Activated CD4-positive, alpha-beta T cell treated with anti-CD3 and anti-CD28 coated beads, Interleukin-10, Interleukin-2, amounts not matched to agents 100 ng/mL and 50 ng/mL, durations not matched to agents 16 hours and 8 hours (primary cell): ENCODE data around the gene CENPA.
"Not testable (repeated sequence)": the region's sequence is repeated elsewhere in the genome, so short reads cannot be mapped to it uniquely, and the experiment has no call there.

Experiments used
- DNase-seq: peaks from one replicate; pipeline ENCODE4 v3.0.0-alpha.2; 2020

CENPA gene

GRCh38 chr2:26785431-26786206 lies at the start of gene CENPA:
CENPA (plus strand) TSS chr2:26786056; CDS start chr2:26786197, 141 bp downstream.
- peak; percentile 99 for DNase-seq

- DNase-seq, result no peak
These were observed 48.6 kb upstream of the CENPA start for GRCh38 chr2:26737221-26737620.

- DNase-seq, result no peak
These were observed 47.4 kb upstream of the CENPA start for GRCh38 chr2:26738481-26738880.

GRCh38 chr2:26739514-26739913 lies 46.3 kb upstream of the CENPA start:
- DNase-seq, result no peak

GRCh38 chr2:26740346-26740745 lies 45.5 kb upstream of the CENPA start:
- DNase-seq, result no peak

- peak; percentile 30 for DNase-seq
These were observed 45.0 kb upstream of the CENPA start for GRCh38 chr2:26740890-26741302.

GRCh38 chr2:26742048-26742770 lies 43.6 kb upstream of the CENPA start:
- DNase-seq, result no peak

- DNase-seq, result no peak
These were observed 42.0 kb upstream of the CENPA start for GRCh38 chr2:26743852-26744251.

GRCh38 chr2:26744953-26745352 lies 40.9 kb upstream of the CENPA start:
- DNase-seq, result no peak

GRCh38 chr2:26745609-26746327 lies 40.1 kb upstream of the CENPA start:
- peak; percentile 80 for DNase-seq

GRCh38 chr2:26746934-26747333 lies 38.9 kb upstream of the CENPA start:
- no peak for DNase-seq

- not testable (repeated sequence) for DNase-seq
These were observed 36.0 kb upstream of the CENPA start for GRCh38 chr2:26749787-26750420.

- not testable (repeated sequence) for DNase-seq
These were observed 35.4 kb upstream of the CENPA start for GRCh38 chr2:26750467-26750866.

GRCh38 chr2:26752656-26753055 lies 33.2 kb upstream of the CENPA start:
- DNase-seq, result no peak

- no peak for DNase-seq
These were observed 31.3 kb upstream of the CENPA start for GRCh38 chr2:26754539-26754938.

GRCh38 chr2:26754972-26755670 lies 30.7 kb upstream of the CENPA start:
- no peak for DNase-seq

GRCh38 chr2:26756337-26756736 lies 29.5 kb upstream of the CENPA start:
- DNase-seq, result no peak

GRCh38 chr2:26757873-26758789 lies 27.7 kb upstream of the CENPA start:
- DNase-seq, result peak; percentile 72

GRCh38 chr2:26758790-26759321 lies 27.0 kb upstream of the CENPA start:
- no peak for DNase-seq

GRCh38 chr2:26759845-26760244 lies 26.0 kb upstream of the CENPA start:
- DNase-seq, result no peak

GRCh38 chr2:26760991-26761390 lies 24.9 kb upstream of the CENPA start:
- DNase-seq, result not testable (repeated sequence)
